WTC11 (cell line): Measurements from ENCODE around the gene CREB3. TPM values are rescaled to one million over a fixed set of nuclear protein-coding genes. Genes with fewer than 3 reads are reported as not detected.

Source experiments
- ATAC-seq: fragments of 200-7000 bp; cut with Tn5 transposase; 2 replicates; pipeline ENCODE4 v1.10.0; 2021; ENCODE audit warnings: mild to moderate bottlenecking, moderate library complexity
- CTCF ChIA-PET: fragments of 300-600 bp; sonication (Branson Sonifier 250); formaldehyde crosslinking; loops from one replicate; lab custom pipeline; 2021; ENCODE audit warnings: antibody characterized with exemption; lab: Charles Lee
- POLR2A ChIA-PET: fragments of 350-600 bp; sonication (Branson Sonifier 250); formaldehyde crosslinking; loops from one replicate; lab custom pipeline; 2021; ENCODE audit warnings: antibody characterized with exemption; lab: Charles Lee
- DNase-seq: peaks from one replicate; pipeline ENCODE4 v3.0.0; 2021; ENCODE audit warnings: low spot score
- H3K27ac Mint-ChIP-seq: 2 replicates; pipeline ENCODE4 v1.8.0; 2021; ENCODE audit warnings: mixed read lengths
- H3K27me3 Mint-ChIP-seq: 2 replicates; pipeline ENCODE4 v1.8.0; 2021; ENCODE audit warnings: low read depth, mild to moderate bottlenecking, moderate library complexity, mixed read lengths
- H3K36me3 Mint-ChIP-seq: 2 replicates; pipeline ENCODE4 v1.8.0; 2021; ENCODE audit warnings: mixed read lengths
- H3K4me1 Mint-ChIP-seq: 2 replicates; pipeline ENCODE4 v1.8.0; 2022; ENCODE audit warnings: mixed read lengths
- H3K4me3 Mint-ChIP-seq: 2 replicates; pipeline ENCODE4 v1.8.0; 2021; ENCODE audit warnings: mild to moderate bottlenecking, moderate library complexity, mixed read lengths
- H3K9me3 Mint-ChIP-seq: 2 replicates; pipeline ENCODE4 v1.8.0; 2021; ENCODE audit warnings: mixed read lengths
- AR ChIP-seq: fragments of 250-450 bp; sonication (Bioruptor Pico); IDR thresholded peaks from 2 replicates; pipeline ENCODE4 v1.9.0; 2021; ENCODE audit warnings: mild to moderate bottlenecking
- ELF4 ChIP-seq: sonication (generic); formaldehyde crosslinking; IDR thresholded peaks from 2 replicates; pipeline ENCODE4 v1.8.1; 2022; ENCODE audit warnings: low read depth, mild to moderate bottlenecking, moderate library complexity, missing genetic modification reagents
- ERG ChIP-seq: fragments of 250-450 bp; sonication (Bioruptor Pico); IDR thresholded peaks from 2 replicates; pipeline ENCODE4 v1.8.0; 2021; ENCODE audit warnings: mild to moderate bottlenecking
- KAT7 ChIP-seq: sonication (generic); formaldehyde crosslinking; IDR thresholded peaks from 2 replicates; pipeline ENCODE4 v1.8.1; 2023; ENCODE audit warnings: missing genetic modification reagents, mild to moderate bottlenecking, borderline replicate concordance
- MXD4 ChIP-seq: fragments of 250-450 bp; sonication (Bioruptor Pico); IDR thresholded peaks from 2 replicates; pipeline ENCODE4 v1.8.0; 2021; ENCODE audit warnings: mild to moderate bottlenecking, moderate library complexity, borderline replicate concordance
- MYBL2 ChIP-seq: sonication (generic); formaldehyde crosslinking; IDR thresholded peaks from 2 replicates; pipeline ENCODE4 v1.8.1; 2023; ENCODE audit warnings: mild to moderate bottlenecking, moderate library complexity, missing genetic modification reagents
- TEAD4 ChIP-seq: sonication (generic); formaldehyde crosslinking; IDR thresholded peaks from 2 replicates; pipeline ENCODE4 v1.8.0; 2022; ENCODE audit warnings: mild to moderate bottlenecking, missing genetic modification reagents
- total RNA-seq: library from RNA; stranded (reverse); gene quantifications from 3 replicates; pipeline ENCODE4 v1.2.3, GENCODE V29; 2021
- TF ChIP-seq, protein P1 (sequence below): sonication (generic); formaldehyde crosslinking; IDR thresholded peaks from 2 replicates; pipeline ENCODE4 v1.8.0; 2022; ENCODE audit warnings: mild to moderate bottlenecking, missing genetic modification reagents
- TF ChIP-seq, protein P2 (sequence below): sonication (generic); formaldehyde crosslinking; IDR thresholded peaks from 2 replicates; pipeline ENCODE4 v1.8.0; 2023; ENCODE audit warnings: missing genetic modification reagents, mild to moderate bottlenecking, borderline replicate concordance
- TF ChIP-seq, protein P3 (sequence below): fragments of 250-450 bp; sonication (Bioruptor Pico); IDR thresholded peaks from 2 replicates; pipeline ENCODE4 v1.9.0; 2021; ENCODE audit warnings: mild to moderate bottlenecking, borderline replicate concordance
- TF ChIP-seq, protein P4 (sequence below): sonication (generic); formaldehyde crosslinking; IDR thresholded peaks from 2 replicates; pipeline ENCODE4 v1.8.0; 2023; ENCODE audit warnings: mild to moderate bottlenecking, missing genetic modification reagents

Gene CREB3
- total RNA-seq, 1 experiment from 2014 or later = 21.4 TPM

DNA sequence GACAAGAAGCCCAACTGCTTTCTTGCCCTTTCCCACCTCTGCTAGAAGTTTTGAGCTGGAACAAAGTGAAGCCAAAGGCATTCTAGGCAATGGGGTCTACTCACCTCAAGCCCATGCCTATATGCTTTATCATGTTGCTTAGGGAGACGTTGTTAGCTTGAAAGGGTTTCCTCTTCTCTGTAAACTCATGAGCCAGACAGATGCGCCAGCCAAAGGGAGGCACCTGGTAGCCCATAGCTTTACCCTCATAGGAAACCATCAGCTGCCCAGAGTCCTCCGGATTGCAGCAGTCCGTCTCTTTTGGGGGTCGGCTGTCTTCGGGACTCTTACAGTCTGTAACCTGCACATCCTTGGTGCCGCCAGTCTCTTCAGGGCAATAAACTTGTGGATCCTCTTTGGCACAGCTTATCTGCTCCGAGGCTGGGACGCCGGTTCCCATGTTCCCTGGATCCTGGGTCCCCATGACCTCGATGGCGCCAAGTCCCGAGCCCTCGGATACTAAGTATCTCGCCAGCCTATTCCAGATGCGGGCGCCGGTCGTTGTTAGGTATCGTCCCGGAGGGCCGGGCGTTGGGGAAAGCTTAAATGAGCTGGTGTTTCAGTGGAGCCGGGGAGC, 15.9 kb downstream of the CREB3 start:
- H3K9me3 Mint-ChIP-seq = no peaks in the 10 kb centered on the region
- TF ChIP-seq AR (CRISPR knock-in tag) (no peak), KAT7 (0 out of 2 replicates have a peak, but pooled peaks have one; percentile 46)
- TF ChIP-seq, protein P1, sequence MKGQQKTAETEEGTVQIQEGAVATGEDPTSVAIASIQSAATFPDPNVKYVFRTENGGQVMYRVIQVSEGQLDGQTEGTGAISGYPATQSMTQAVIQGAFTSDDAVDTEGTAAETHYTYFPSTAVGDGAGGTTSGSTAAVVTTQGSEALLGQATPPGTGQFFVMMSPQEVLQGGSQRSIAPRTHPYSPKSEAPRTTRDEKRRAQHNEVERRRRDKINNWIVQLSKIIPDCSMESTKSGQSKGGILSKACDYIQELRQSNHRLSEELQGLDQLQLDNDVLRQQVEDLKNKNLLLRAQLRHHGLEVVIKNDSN (CRISPR knock-in tag) = 0 out of 2 replicates have a peak, but pooled peaks have one; percentile 18
- TF ChIP-seq, all 79 proteins: peak for 2
- ChIA-PET POLR2A (interaction anchor here (1.0 to 2.1 kb wide), 2 partner anchors 16 to 27 kb away, joined by 3 to 13 read pairs; partner anchors contain the start of genes CREB3 and TLN1), CTCF (interaction anchor here (0.9 to 4.1 kb wide), 16 partner anchors 8 to 197 kb away, joined by 3 to 27 read pairs (median 6); partner anchors contain the start of genes ARHGEF39, CREB3 and TLN1)
- ATAC-seq = peak; percentile 5; the same call in 1 of the 2 replicates
- no peaks in the 10 kb centered on the region for H3K27me3 Mint-ChIP-seq
- peaks cover 27% of the 10 kb centered on the region for H3K4me1 Mint-ChIP-seq
- H3K36me3 Mint-ChIP-seq = peaks cover 40% of the 10 kb centered on the region
- DNase-seq = no peak
- H3K27ac Mint-ChIP-seq = peak overlapping the region; percentile 74
- H3K4me3 Mint-ChIP-seq = peak overlapping the region; percentile 92

- Mint-ChIP-seq H3K27ac (peak within 1 kb of the TSS; percentile 74), H3K27me3 (no peaks in the 10 kb centered on the region), H3K36me3 (peaks cover 40% of the 10 kb centered on the region), H3K4me1 (peaks cover 27% of the 10 kb centered on the region), H3K4me3 (peak within 1 kb of the TSS; percentile 92), H3K9me3 (no peaks in the 10 kb centered on the region)
- POLR2A ChIA-PET = interaction anchor here (1.0 to 2.1 kb wide), 4 partner anchors 17 to 65 kb away, joined by 3 to 13 read pairs (median 4); partner anchors contain the start of genes CREB3 and TLN1
- CTCF ChIA-PET = interaction anchor here (0.7 to 4.1 kb wide), 21 partner anchors 8 to 197 kb away, joined by 3 to 27 read pairs (median 5); partner anchors contain the start of genes ARHGEF39, CREB3, HINT2 and TLN1
- DNase-seq = peak; percentile 83
- peak; percentile 84 for ATAC-seq
- TF ChIP-seq MXD4 (CRISPR knock-in tag) (no peak), ERG (CRISPR knock-in tag) (no peak), MYBL2 (CRISPR knock-in tag) (no peak), KAT7 (peak; percentile 51; the same call in 1 of the 2 replicates), ELF4 (CRISPR knock-in tag) (0 out of 2 replicates have a peak, but pooled peaks have one; percentile 8), TEAD4 (CRISPR knock-in tag) (no peak)
- TF ChIP-seq, protein P1 (CRISPR knock-in tag) = no peak
- TF ChIP-seq, protein P2, sequence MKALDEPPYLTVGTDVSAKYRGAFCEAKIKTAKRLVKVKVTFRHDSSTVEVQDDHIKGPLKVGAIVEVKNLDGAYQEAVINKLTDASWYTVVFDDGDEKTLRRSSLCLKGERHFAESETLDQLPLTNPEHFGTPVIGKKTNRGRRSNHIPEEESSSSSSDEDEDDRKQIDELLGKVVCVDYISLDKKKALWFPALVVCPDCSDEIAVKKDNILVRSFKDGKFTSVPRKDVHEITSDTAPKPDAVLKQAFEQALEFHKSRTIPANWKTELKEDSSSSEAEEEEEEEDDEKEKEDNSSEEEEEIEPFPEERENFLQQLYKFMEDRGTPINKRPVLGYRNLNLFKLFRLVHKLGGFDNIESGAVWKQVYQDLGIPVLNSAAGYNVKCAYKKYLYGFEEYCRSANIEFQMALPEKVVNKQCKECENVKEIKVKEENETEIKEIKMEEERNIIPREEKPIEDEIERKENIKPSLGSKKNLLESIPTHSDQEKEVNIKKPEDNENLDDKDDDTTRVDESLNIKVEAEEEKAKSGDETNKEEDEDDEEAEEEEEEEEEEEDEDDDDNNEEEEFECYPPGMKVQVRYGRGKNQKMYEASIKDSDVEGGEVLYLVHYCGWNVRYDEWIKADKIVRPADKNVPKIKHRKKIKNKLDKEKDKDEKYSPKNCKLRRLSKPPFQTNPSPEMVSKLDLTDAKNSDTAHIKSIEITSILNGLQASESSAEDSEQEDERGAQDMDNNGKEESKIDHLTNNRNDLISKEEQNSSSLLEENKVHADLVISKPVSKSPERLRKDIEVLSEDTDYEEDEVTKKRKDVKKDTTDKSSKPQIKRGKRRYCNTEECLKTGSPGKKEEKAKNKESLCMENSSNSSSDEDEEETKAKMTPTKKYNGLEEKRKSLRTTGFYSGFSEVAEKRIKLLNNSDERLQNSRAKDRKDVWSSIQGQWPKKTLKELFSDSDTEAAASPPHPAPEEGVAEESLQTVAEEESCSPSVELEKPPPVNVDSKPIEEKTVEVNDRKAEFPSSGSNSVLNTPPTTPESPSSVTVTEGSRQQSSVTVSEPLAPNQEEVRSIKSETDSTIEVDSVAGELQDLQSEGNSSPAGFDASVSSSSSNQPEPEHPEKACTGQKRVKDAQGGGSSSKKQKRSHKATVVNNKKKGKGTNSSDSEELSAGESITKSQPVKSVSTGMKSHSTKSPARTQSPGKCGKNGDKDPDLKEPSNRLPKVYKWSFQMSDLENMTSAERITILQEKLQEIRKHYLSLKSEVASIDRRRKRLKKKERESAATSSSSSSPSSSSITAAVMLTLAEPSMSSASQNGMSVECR (CRISPR knock-in tag) = peak; percentile 70; the same call in 1 of the 2 replicates
- TF ChIP-seq, protein P3, sequence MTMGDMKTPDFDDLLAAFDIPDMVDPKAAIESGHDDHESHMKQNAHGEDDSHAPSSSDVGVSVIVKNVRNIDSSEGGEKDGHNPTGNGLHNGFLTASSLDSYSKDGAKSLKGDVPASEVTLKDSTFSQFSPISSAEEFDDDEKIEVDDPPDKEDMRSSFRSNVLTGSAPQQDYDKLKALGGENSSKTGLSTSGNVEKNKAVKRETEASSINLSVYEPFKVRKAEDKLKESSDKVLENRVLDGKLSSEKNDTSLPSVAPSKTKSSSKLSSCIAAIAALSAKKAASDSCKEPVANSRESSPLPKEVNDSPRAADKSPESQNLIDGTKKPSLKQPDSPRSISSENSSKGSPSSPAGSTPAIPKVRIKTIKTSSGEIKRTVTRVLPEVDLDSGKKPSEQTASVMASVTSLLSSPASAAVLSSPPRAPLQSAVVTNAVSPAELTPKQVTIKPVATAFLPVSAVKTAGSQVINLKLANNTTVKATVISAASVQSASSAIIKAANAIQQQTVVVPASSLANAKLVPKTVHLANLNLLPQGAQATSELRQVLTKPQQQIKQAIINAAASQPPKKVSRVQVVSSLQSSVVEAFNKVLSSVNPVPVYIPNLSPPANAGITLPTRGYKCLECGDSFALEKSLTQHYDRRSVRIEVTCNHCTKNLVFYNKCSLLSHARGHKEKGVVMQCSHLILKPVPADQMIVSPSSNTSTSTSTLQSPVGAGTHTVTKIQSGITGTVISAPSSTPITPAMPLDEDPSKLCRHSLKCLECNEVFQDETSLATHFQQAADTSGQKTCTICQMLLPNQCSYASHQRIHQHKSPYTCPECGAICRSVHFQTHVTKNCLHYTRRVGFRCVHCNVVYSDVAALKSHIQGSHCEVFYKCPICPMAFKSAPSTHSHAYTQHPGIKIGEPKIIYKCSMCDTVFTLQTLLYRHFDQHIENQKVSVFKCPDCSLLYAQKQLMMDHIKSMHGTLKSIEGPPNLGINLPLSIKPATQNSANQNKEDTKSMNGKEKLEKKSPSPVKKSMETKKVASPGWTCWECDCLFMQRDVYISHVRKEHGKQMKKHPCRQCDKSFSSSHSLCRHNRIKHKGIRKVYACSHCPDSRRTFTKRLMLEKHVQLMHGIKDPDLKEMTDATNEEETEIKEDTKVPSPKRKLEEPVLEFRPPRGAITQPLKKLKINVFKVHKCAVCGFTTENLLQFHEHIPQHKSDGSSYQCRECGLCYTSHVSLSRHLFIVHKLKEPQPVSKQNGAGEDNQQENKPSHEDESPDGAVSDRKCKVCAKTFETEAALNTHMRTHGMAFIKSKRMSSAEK (CRISPR knock-in tag) = no peak
- TF ChIP-seq, protein P4, sequence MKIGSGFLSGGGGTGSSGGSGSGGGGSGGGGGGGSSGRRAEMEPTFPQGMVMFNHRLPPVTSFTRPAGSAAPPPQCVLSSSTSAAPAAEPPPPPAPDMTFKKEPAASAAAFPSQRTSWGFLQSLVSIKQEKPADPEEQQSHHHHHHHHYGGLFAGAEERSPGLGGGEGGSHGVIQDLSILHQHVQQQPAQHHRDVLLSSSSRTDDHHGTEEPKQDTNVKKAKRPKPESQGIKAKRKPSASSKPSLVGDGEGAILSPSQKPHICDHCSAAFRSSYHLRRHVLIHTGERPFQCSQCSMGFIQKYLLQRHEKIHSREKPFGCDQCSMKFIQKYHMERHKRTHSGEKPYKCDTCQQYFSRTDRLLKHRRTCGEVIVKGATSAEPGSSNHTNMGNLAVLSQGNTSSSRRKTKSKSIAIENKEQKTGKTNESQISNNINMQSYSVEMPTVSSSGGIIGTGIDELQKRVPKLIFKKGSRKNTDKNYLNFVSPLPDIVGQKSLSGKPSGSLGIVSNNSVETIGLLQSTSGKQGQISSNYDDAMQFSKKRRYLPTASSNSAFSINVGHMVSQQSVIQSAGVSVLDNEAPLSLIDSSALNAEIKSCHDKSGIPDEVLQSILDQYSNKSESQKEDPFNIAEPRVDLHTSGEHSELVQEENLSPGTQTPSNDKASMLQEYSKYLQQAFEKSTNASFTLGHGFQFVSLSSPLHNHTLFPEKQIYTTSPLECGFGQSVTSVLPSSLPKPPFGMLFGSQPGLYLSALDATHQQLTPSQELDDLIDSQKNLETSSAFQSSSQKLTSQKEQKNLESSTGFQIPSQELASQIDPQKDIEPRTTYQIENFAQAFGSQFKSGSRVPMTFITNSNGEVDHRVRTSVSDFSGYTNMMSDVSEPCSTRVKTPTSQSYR = no peak
Measured at GRCh38 chr9:35748858-35749514, 16.5 kb downstream of the CREB3 start, which contains the start of the genes GBA2 and RGP1. Gene GBA2, minus strand, starts transcription at chr9:35749228. Its CDS starts 524 bp downstream, at chr9:35748704. Gene RGP1, plus strand, starts transcription at chr9:35749287. Its CDS starts 469 bp downstream, at chr9:35749756.
